ENCODE measurements around the gene GLP2R. TPM values are rescaled to one million over a fixed set of nuclear protein-coding genes. Genes with fewer than 3 reads are reported as not detected.

The GLP2R gene
- total RNA-seq, 1 experiment from 2014 or later, result 0.22 TPM

DNA sequence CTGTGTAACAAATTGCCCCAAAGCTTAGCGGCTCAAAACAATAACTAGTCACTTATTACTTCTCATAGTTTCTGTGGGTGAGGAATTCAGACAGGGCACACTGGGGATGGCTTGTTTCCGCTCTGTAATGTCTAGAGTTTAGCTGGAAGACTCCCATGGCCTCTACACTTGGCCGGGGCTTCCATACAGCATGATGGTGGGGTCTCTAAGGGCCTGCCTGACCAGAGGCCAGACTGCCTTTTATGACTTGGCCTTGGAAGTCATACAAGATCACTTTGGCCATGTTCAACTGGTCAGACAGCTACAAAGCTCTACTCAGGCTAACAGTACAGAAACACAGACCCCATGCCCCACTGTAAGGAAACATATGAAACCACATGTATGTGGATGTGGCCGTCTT, 8.2 kb downstream of the GLP2R start:
- intact Hi-C loops (cut with micrococcal nuclease), result no loop called here
- Histone ChIP-seq H3F3A (ENCODE audit: low read length, unreplicated experiment) (no peaks in the 10 kb centered on the region), H3K36me3 (ENCODE audit: low read depth, low read length) (no peaks in the 10 kb centered on the region), H3K27me3 (ENCODE audit: low read length) (no peaks in the 10 kb centered on the region), H3K4me3 (ENCODE audit: low read length) (no peak overlapping the region), H3K4me2 (ENCODE audit: low read length) (no peak overlapping the region), H3K9me2 (replicated peaks; ENCODE audit: low read length) (no peaks in the 10 kb centered on the region), H2AFZ (ENCODE audit: low read length) (no peak overlapping the region), H3K9ac (ENCODE audit: low read length) (no peak overlapping the region), H3K79me2 (ENCODE audit: low read length) (no peaks in the 10 kb centered on the region), H3K9me3 (ENCODE audit: low read length) (no peaks in the 10 kb centered on the region), H4K20me1 (ENCODE audit: low read length) (no peaks in the 10 kb centered on the region), H3K4me1 (ENCODE audit: insufficient read depth, low read length) (peaks cover 31% of the 10 kb centered on the region), H3K27ac (ENCODE audit: low read length) (no peak overlapping the region)
- ChIA-PET POLR2A (ENCODE audit: unreplicated experiment) (no interaction called here), CTCF (no interaction called here)
- no TSS peak for BruUV-seq (replicated peaks)
- no peak for ATAC-seq
- no peak for TF ChIP-seq CTCF (conservative IDR thresholded peaks at IDR 0.05; ENCODE audit: low read depth, low read length)
- no peak for TF ChIP-seq EZH2 (IDR thresholded peaks at IDR 0.05; ENCODE audit: low read length, unreplicated experiment)
- no peak for TF ChIP-seq EZH2phosphoT487 (IDR thresholded peaks at IDR 0.05; ENCODE audit: borderline replicate concordance, low read length)
- no peak for DNase-seq

- Histone ChIP-seq H3K27ac (ENCODE audit: low read length) (peak overlapping the region; percentile 88), H3K27me3 (ENCODE audit: low read length) (no peaks in the 10 kb centered on the region), H3K4me3 (ENCODE audit: low read length) (peak overlapping the region; percentile 11; the same call in 1 of the 2 replicates), H3K9ac (ENCODE audit: low read length) (peak overlapping the region; percentile 69), H3K9me2 (replicated peaks; ENCODE audit: low read length) (no peaks in the 10 kb centered on the region), H3K4me2 (ENCODE audit: low read length) (peak overlapping the region; percentile 68), H3K4me1 (ENCODE audit: insufficient read depth, low read length) (peaks cover 44% of the 10 kb centered on the region), H3K79me2 (ENCODE audit: low read length) (no peaks in the 10 kb centered on the region), H2AFZ (ENCODE audit: low read length) (peak overlapping the region; percentile 48), H3F3A (ENCODE audit: low read length, unreplicated experiment) (no peaks in the 10 kb centered on the region), H3K9me3 (ENCODE audit: low read length) (no peaks in the 10 kb centered on the region), H4K20me1 (ENCODE audit: low read length) (no peaks in the 10 kb centered on the region), H3K36me3 (ENCODE audit: low read depth, low read length) (no peaks in the 10 kb centered on the region)
- ChIA-PET CTCF (no interaction called here), POLR2A (ENCODE audit: unreplicated experiment) (interaction anchor here (0.6 kb wide), 1 partner anchor 69 kb away, joined by 5 read pairs; no protein-coding TSS in a partner anchor)
- ATAC-seq (peak; percentile 20), DNase-seq (peak; percentile 90)
- BruUV-seq (replicated peaks), result TSS peak; percentile 49
- TF ChIP-seq CTCF (conservative IDR thresholded peaks at IDR 0.05; ENCODE audit: low read depth, low read length) (no peak), EZH2phosphoT487 (IDR thresholded peaks at IDR 0.05; ENCODE audit: borderline replicate concordance, low read length) (no peak), EZH2 (IDR thresholded peaks at IDR 0.05; ENCODE audit: low read length, unreplicated experiment) (no peak)
- intact Hi-C loops (cut with micrococcal nuclease), result loop anchor here (5.0 kb wide), 1 partner anchor 44 kb away; no protein-coding TSS in a partner anchor
These were observed 12.1 kb downstream of the GLP2R start for GRCh38 chr17:9837551-9838471.

- no peak for ATAC-seq
These were observed 13.7 kb downstream of the GLP2R start for GRCh38 chr17:9839433-9839832.

More at GRCh38 chr17:9839433-9839832, 13.7 kb downstream of the GLP2R start:
- no peak for DNase-seq
- H4K20me1 ChIP-seq (ENCODE audit: low read length), result no peaks in the 10 kb centered on the region
- no peak overlapping the region for H3K4me3 ChIP-seq (ENCODE audit: low read length)
- CTCF ChIA-PET, result no interaction called here
- no peaks in the 10 kb centered on the region for H3K36me3 ChIP-seq (ENCODE audit: low read depth, low read length)
- H3K79me2 ChIP-seq (ENCODE audit: low read length), result no peaks in the 10 kb centered on the region
- H3K9me2 ChIP-seq (replicated peaks; ENCODE audit: low read length), result no peaks in the 10 kb centered on the region
- BruUV-seq (replicated peaks), result no TSS peak
- intact Hi-C loops (cut with micrococcal nuclease), result loop anchor here (5.0 kb wide), 1 partner anchor 43 kb away; no protein-coding TSS in a partner anchor
- H3F3A ChIP-seq (ENCODE audit: low read length, unreplicated experiment), result no peaks in the 10 kb centered on the region
- no peaks in the 10 kb centered on the region for H3K27me3 ChIP-seq (ENCODE audit: low read length)
- TF ChIP-seq EZH2 (IDR thresholded peaks at IDR 0.05; ENCODE audit: low read length, unreplicated experiment), result no peak
- TF ChIP-seq EZH2phosphoT487 (IDR thresholded peaks at IDR 0.05; ENCODE audit: borderline replicate concordance, low read length), result no peak
- TF ChIP-seq CTCF (conservative IDR thresholded peaks at IDR 0.05; ENCODE audit: low read depth, low read length), result peak; percentile 40; the same call in 1 of the 2 replicates
- peaks cover 49% of the 10 kb centered on the region for H3K4me1 ChIP-seq (ENCODE audit: insufficient read depth, low read length)
- H3K27ac ChIP-seq (ENCODE audit: low read length), result no peak overlapping the region
- POLR2A ChIA-PET (ENCODE audit: unreplicated experiment), result no interaction called here
- no peak overlapping the region for H2AFZ ChIP-seq (ENCODE audit: low read length)
- H3K4me2 ChIP-seq (ENCODE audit: low read length), result no peak overlapping the region
- H3K9ac ChIP-seq (ENCODE audit: low read length), result no peak overlapping the region
- no peaks in the 10 kb centered on the region for H3K9me3 ChIP-seq (ENCODE audit: low read length)

All from PC-3 (cell line).